Pulmonary artery endothelial cell (primary cell): ENCODE data around the gene CBFA2T2. TPM values are rescaled to one million over a fixed set of nuclear protein-coding genes. Genes with fewer than 3 reads are reported as not detected.
"Not testable (repeated sequence)": the region's sequence is repeated elsewhere in the genome, so short reads cannot be mapped to it uniquely, and the experiment has no call there.

Source experiments
- DNase-seq: peaks from one replicate; pipeline ENCODE4 v3.0.0-alpha.2; 2011; ENCODE audit warnings: low read depth, low spot score
- total RNA-seq: library from RNA; depleted of rRNA; stranded (reverse); fragments of >200 nt; gene quantifications from 2 replicates; pipeline ENCODE4 v1.2.3, GENCODE V29; 2014

CBFA2T2 gene
- total RNA-seq, 1 donor from 2014 or later, result 3.0 TPM

DNA sequence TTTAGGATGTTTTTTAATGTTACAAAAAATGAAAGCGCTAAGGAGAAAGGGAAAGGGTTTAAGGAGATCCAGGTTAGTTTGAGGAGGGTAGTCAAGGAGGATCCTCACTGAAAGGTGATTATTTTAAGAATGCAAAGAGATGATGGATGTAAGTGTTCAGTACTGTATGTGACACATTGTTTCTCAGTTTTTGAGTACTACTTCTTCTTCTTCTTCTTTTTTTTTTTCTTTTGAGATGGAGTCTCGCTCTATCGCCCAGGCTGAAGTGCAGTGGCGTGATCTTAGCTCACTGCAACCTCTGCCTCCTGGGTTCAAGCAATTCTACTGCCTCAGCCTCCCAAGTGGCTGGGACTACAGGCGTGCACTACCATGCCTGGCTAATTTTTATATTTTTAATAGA, 83.4 kb downstream of the CBFA2T2 start:
- DNase-seq, result not testable (repeated sequence)

- DNase-seq, result no peak
Measured at GRCh38 chr20:33575282-33575681, 85.4 kb downstream of the CBFA2T2 start.

DNA sequence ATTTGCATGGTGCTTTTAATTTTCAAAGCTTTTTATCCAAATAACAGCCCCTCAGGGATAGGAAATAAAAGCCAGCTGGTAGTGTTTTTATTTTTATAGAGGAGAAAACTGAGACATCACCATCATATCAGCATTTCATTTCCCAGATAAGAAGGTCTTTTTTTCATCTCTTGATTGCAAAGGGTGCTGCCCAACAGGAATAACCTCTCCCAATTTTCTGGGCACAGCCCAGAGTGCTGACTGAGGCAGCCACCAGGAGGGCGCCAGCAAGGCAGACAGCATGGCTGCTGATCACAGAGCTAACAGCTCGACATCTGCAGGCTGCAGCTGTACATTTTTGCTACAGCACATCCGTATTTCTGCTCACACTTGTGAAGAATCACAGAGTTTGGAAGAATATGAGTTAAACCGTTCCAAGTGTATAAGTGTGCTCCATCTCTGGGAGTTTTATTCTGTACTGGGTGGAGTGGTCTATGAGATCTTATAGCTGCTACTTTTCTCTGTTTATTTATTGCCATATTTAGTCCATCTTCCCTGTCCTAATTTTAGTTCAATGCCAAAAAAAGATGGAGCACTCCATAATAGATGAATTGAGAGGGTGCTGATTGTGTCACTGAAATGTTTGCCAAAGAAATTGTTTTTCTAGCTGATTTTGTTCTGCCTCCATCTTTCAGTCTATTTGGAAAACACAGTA, 86.7 kb downstream of the CBFA2T2 start:
- DNase-seq, result no peak

- no peak for DNase-seq
Measured at GRCh38 chr20:33578510-33578909, 88.6 kb downstream of the CBFA2T2 start.

- DNase-seq, result no peak
Measured at GRCh38 chr20:33583143-33583542, 93.2 kb downstream of the CBFA2T2 start.

DNA sequence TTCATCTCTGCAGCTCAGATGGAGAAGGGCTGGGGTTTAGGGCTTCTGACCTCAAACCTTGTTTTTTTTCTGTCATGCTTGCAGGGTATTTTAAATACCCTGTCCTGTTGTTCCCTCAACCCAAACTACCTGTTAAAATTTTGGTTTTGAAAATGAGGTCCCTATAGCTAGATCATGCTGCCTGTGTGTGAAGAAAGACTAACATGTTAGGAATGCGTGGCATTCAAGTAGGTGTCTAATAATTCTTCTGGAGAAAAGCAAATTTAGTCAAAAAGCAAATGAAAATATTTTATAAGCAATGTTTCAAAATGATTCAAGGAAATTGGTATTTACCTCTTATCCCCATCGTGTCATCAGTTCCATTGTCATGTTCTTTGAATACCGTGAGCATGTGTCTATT, 95.1 kb downstream of the CBFA2T2 start:
- no peak for DNase-seq

GRCh38 chr20:33585413-33585812, 95.5 kb downstream of the CBFA2T2 start:
- no peak for DNase-seq

- no peak for DNase-seq
Measured at GRCh38 chr20:33589059-33589458, 99.2 kb downstream of the CBFA2T2 start.

DNA sequence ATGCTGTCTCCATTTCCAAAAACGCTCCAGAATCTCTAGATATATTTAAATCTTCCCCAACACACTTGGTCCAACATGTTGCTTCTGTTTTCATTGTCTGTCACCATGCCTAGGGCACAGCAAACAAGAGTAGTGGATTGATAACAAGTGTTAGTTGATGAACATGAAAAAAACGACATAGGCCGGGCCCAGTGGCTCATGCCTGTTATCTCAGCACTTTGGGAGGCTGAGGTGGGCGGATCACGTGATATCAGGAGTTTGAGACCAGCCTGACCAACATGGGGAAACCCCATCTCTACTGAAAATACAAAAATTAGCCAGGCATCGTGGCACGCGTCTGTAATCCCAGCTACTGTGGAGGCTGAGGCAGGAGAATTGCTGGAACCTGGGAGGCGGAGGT, 102.0 kb downstream of the CBFA2T2 start:
- DNase-seq, result not testable (repeated sequence)

DNA sequence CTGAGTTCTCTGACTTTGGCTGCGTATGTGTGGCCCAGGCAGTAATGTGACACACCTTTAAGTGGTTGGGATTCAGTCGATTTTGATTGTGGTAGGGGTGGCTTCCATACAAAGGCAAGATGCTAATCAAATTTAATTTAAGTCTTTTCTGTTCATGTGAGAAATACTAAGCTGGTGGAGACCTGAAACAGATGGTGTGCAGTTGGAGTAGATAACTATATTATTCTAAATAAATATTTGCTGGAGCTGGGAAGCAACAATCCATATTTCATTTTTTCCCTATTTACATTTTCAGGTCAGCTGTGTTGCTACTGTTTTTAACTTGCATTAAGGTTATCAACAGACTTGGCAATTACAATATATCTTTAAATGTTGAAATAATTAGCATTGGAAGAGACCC, 104.8 kb downstream of the CBFA2T2 start:
- no peak for DNase-seq

- DNase-seq, result no peak
Measured at GRCh38 chr20:33600414-33600813, 110.5 kb downstream of the CBFA2T2 start.

GRCh38 chr20:33600981-33601380, 111.1 kb downstream of the CBFA2T2 start:
- no peak for DNase-seq

GRCh38 chr20:33601861-33602260, 112.0 kb downstream of the CBFA2T2 start:
- DNase-seq, result no peak

GRCh38 chr20:33602826-33603590, 113.1 kb downstream of the CBFA2T2 start:
- no peak for DNase-seq

- DNase-seq, result no peak
Measured at GRCh38 chr20:33604084-33604990, 114.4 kb downstream of the CBFA2T2 start.

DNA sequence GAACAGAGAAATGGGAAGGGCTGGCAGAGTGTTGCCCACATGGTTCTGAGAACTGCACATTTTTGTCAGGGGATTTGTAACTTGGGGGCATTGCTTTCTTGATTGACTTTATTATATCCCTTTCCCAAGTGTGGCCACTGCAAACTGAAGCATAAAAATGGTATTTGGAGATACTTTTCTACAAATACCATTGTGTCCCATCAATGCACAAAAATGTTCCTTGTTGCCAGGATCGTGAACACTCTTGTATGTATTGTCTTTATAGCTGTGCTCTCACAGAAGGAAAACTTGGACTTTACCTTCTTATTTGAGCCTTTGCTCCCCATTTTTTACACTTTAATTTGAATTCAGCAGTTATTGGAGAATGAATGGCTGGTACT, 115.1 kb downstream of the CBFA2T2 start:
- DNase-seq, result no peak

DNA sequence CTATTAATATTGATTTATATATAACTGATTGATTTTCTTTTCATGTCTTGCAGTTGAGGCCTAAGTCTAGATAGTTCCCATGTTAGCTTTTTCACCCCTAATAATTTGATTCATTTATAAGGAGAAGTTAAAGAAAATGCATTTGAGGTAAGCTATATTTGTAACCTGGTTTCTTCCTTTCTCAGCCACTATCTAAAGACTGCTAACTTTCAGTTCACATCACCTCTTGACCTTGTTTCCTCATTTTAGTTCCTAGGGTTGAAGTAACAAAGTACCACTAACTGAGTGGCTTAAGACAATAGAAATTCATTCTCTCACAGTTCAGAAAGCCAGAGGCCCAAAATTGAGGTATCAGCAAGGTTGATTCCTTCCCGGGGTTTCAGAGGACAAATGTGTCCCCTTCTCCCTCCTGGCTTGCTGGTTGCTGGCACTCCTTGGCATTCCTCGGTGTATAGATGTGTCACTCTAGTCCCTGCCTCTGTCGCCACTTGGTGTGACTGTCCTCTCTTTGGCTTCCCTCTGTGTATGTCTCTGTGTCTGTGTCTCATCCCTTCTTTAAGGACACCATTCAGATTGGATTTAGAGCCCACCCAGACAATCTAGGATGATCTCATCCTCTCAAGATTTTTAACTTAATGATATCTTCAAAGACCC, 116.3 kb downstream of the CBFA2T2 start:
- DNase-seq, result no peak

- no peak for DNase-seq
Measured at GRCh38 chr20:33609504-33609903, 119.6 kb downstream of the CBFA2T2 start.

- no peak for DNase-seq
Measured at GRCh38 chr20:33611106-33611505, 121.2 kb downstream of the CBFA2T2 start.

- DNase-seq, result no peak
Measured at GRCh38 chr20:33612001-33612400, 122.1 kb downstream of the CBFA2T2 start.

- DNase-seq, result no peak
Measured at GRCh38 chr20:33621717-33622400, 132.0 kb downstream of the CBFA2T2 start.
